Stimulated activated CD4-positive, alpha-beta T cell treated with anti-CD3 and anti-CD28 coated beads, Interleukin-1b, Interleukin-23, amount 100 ng/mL, for 4 hours (primary cell): ENCODE measurements around the gene KRTAP5-6.

Experiments used
- DNase-seq, 2 donors: peaks; one replicate each; pipeline ENCODE4 v3.0.0-alpha.2; 2020; ENCODE audit warnings: low read depth in 2 of 2

KRTAP5-6 gene

GRCh38 chr11:1696608-1697570, at the start of gene KRTAP5-6:
TSS of gene KRTAP5-6 (plus strand) at chr11:1697195. CDS start at chr11:1697246, 51 bp downstream.
- no peak for DNase-seq

- no peak for DNase-seq
These were observed 48.9 kb upstream of the KRTAP5-6 start for GRCh38 chr11:1647901-1648652.

- DNase-seq = no peak
These were observed 48.2 kb upstream of the KRTAP5-6 start for GRCh38 chr11:1648653-1649420.

GRCh38 chr11:1650034-1650917, 46.7 kb upstream of the KRTAP5-6 start:
- DNase-seq = no peak

GRCh38 chr11:1650918-1651262, 46.1 kb upstream of the KRTAP5-6 start:
- no peak for DNase-seq

GRCh38 chr11:1651411-1651980, 45.5 kb upstream of the KRTAP5-6 start:
- DNase-seq = no peak

- DNase-seq = no peak
These were observed 45.0 kb upstream of the KRTAP5-6 start for GRCh38 chr11:1652026-1652425.

GRCh38 chr11:1652442-1652770, 44.6 kb upstream of the KRTAP5-6 start:
- DNase-seq = no peak

- peak; percentile 74 to 76 for DNase-seq
These were observed 44.0 kb upstream of the KRTAP5-6 start for GRCh38 chr11:1652771-1653540.

- no peak for DNase-seq
These were observed 43.2 kb upstream of the KRTAP5-6 start for GRCh38 chr11:1653541-1654387.

- DNase-seq = no peak
These were observed 42.4 kb upstream of the KRTAP5-6 start for GRCh38 chr11:1654388-1655167.

GRCh38 chr11:1655168-1656060, 41.6 kb upstream of the KRTAP5-6 start:
- DNase-seq = no peak

- DNase-seq = no peak
These were observed 40.9 kb upstream of the KRTAP5-6 start for GRCh38 chr11:1656061-1656441.

- DNase-seq = no peak
These were observed 40.3 kb upstream of the KRTAP5-6 start for GRCh38 chr11:1656670-1657069.

- no peak for DNase-seq
These were observed 37.5 kb upstream of the KRTAP5-6 start for GRCh38 chr11:1659506-1659905.

- DNase-seq = no peak
These were observed 36.7 kb upstream of the KRTAP5-6 start for GRCh38 chr11:1660111-1660867.
